Gastrocnemius medialis (tissue), 4 donors: ENCODE results near the gene AFDN. TPM values are rescaled to one million over a fixed set of nuclear protein-coding genes. Genes with fewer than 3 reads are reported as not detected.

Experiments used
- ATAC-seq, 2 donors: fragments of 150-250 bp; one replicate each; pipeline ENCODE4 v1.9.1; 2016
- DNase-seq, 2 donors: peaks; one replicate each; pipeline ENCODE4 v3.0.0-alpha.2; 2019
- H3K27ac ChIP-seq, 4 donors: fragments of 200-600 bp; sonication (generic); 1 replicate in 1 of 4; 2 replicates in 3 of 4; pipeline ENCODE4 v1.5.1; 2016 to 2018; ENCODE audit warnings: mild to moderate bottlenecking in 2 of 4, moderate library complexity in 1 of 4
- H3K27me3 ChIP-seq, 3 donors: fragments of 200-600 bp; sonication (generic) in 2 of 3; 1 replicate in 1 of 3; 2 replicates in 2 of 3; pipeline versions ENCODE4 v1.5.1 to v1.6.0; 2016 to 2019; ENCODE audit warnings: mild to moderate bottlenecking in 1 of 3, moderate library complexity in 1 of 3
- H3K36me3 ChIP-seq, 2 donors: fragments of 200-600 bp; sonication (generic) in 1 of 2; one replicate each; pipeline ENCODE4 v1.5.1; 2017 to 2018
- H3K4me1 ChIP-seq, 2 donors: fragments of 200-600 bp; sonication (generic) in 1 of 2; one replicate each; pipeline ENCODE4 v1.5.1; 2016 to 2017; ENCODE audit warnings: mild to moderate bottlenecking in 2 of 2
- H3K4me3 ChIP-seq, 4 donors: fragments of 200-600 bp; sonication (generic) in 3 of 4; 1 replicate in 1 of 4; 2 replicates in 3 of 4; pipeline ENCODE4 v1.5.1; 2016 to 2019; ENCODE audit warnings: mild to moderate bottlenecking in 2 of 4
- H3K9me3 ChIP-seq, 3 donors: fragments of 200-600 bp; sonication (generic) in 2 of 3; 1 replicate in 1 of 3; 2 replicates in 2 of 3; pipeline ENCODE4 v1.5.1; 2016 to 2019
- POLR2A ChIP-seq, 2 donors: fragments of 450-650 bp; IDR thresholded peaks; one replicate each; pipeline ENCODE4 v1.6.1; 2017; ENCODE audit warnings: antibody characterized with exemption in 2 of 2, mild to moderate bottlenecking in 2 of 2, moderate library complexity in 2 of 2
- in situ Hi-C, 4 donors: fragments of 200-750 bp; cut with MboI; loops; one replicate each; pipeline versions ENCODE4 v1.15.0 to v1.8.0; 2017; ENCODE audit warnings: low sequenced_read_pairs in 4 of 4
- intact Hi-C: fragments of 100-400 bp; cut with DNase I; formaldehyde crosslinking; loops from one replicate; pipeline ENCODE4 v1.15.1; 2023; ENCODE audit warnings: low total_unique reads
- total RNA-seq, 4 donors: library from RNA; depleted of rRNA; stranded (reverse); fragments of >200 nt; gene quantifications; one replicate each; pipeline versions ENCODE4 v1.1.0 to v1.2.3, GENCODE V29; 2016
- TF ChIP-seq, protein P1 (sequence below), 5 experiments: fragments of 450-650 bp in 3 of 5; fragments of 200-600 bp in 2 of 5; sonication (generic) in 2 of 5; IDR thresholded peaks in 4 of 5; conservative IDR thresholded peaks in 1 of 5; 1 replicate in 4 of 5; 2 replicates in 1 of 5; pipeline ENCODE4 v1.5.1; 2016 to 2019; ENCODE audit warnings: antibody characterized with exemption in 5 of 5, mild to moderate bottlenecking in 3 of 5, moderate library complexity in 3 of 5

Gene AFDN
- total RNA-seq, 4 donors from 2014 or later = 22.2 to 66.0 (median 30.0) TPM

DNA sequence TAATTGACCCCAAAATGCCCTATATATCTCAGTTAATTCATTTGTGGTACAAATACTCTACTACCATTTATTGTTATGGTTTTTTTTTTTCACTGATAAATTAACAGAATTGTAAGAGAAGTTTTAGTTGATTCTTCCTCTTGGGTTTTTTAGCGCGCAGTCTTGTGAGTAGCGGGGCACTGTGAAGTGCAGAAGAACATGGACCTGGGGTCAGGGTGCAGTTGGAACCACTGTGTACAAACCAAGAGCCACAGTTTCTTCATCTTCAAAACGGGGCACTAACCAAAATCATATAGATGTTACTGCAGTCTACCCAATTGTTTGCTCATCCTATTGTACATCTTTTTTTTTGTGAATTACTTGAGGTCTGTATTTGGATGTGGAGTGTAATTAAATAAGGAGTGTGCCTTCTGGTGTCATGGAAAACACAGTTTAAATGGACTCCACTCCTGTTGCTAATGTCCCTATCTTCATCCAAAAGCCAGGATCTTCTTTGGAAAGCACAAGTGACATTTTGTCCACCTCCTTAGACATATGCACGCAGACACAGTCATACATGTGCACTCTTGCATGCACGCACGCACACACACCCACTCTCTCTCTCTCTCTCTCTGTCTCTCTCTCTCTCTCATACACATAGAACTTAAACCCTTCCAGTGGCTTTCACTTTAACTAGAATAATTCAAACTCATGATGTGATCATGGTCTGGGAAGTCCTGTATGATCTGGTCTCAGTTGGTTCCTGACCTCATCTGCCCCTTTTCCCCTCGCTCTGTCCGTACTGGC is 51.5 kb downstream of the AFDN start:
- TF ChIP-seq, protein P1, sequence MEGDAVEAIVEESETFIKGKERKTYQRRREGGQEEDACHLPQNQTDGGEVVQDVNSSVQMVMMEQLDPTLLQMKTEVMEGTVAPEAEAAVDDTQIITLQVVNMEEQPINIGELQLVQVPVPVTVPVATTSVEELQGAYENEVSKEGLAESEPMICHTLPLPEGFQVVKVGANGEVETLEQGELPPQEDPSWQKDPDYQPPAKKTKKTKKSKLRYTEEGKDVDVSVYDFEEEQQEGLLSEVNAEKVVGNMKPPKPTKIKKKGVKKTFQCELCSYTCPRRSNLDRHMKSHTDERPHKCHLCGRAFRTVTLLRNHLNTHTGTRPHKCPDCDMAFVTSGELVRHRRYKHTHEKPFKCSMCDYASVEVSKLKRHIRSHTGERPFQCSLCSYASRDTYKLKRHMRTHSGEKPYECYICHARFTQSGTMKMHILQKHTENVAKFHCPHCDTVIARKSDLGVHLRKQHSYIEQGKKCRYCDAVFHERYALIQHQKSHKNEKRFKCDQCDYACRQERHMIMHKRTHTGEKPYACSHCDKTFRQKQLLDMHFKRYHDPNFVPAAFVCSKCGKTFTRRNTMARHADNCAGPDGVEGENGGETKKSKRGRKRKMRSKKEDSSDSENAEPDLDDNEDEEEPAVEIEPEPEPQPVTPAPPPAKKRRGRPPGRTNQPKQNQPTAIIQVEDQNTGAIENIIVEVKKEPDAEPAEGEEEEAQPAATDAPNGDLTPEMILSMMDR (IDR thresholded peaks at IDR 0.05 in 4 of 5, conservative IDR thresholded peaks at IDR 0.05 in 1 of 5) = no peak
- TF ChIP-seq POLR2A (IDR thresholded peaks at IDR 0.05) = no peak
- in situ Hi-C loops = no loop called here

DNA sequence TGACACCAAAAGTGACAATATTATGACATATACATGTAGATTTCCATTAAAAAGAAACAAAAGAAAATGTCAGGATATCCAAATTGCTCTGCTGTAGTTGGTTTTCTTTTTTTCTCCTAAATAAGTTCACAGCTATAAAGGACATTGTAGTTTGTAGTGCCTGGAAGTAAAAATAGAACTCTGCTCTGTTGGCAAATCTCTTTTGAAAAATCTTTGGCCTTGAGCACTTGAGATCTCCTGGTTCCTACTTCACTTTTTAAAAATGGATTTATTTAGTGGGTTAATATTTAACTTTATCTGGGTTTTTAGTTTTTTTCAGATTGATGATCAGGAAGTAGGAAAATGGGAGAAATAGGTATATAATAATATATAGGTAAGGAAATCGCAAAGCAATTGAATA is 52.9 kb downstream of the AFDN start:
- Histone ChIP-seq H3K27ac (no peak overlapping the region), H3K9me3 (no peaks in the 10 kb centered on the region), H3K36me3 (peaks cover 0 to 42% of the 10 kb centered on the region in 2 donors), H3K27me3 (no peaks in the 10 kb centered on the region), H3K4me3 (no peak overlapping the region), H3K4me1 (peaks cover 0 to 21% of the 10 kb centered on the region in 2 donors)
- intact Hi-C loops (no loop called here), in situ Hi-C loops (no loop called here)
- DNase-seq (no peak), ATAC-seq (no peak)
- TF ChIP-seq, protein P1 (IDR thresholded peaks at IDR 0.05 in 4 of 5, conservative IDR thresholded peaks at IDR 0.05 in 1 of 5) = no peak
- no peak for TF ChIP-seq POLR2A (IDR thresholded peaks at IDR 0.05)

More for the DNA sequence above, 51.5 kb downstream of the AFDN start:
- H3K9me3 ChIP-seq = no peaks in the 10 kb centered on the region
- H3K4me1 ChIP-seq = peaks cover 0 to 13% of the 10 kb centered on the region in 2 donors
- intact Hi-C loops = no loop called here
- H3K27me3 ChIP-seq = no peaks in the 10 kb centered on the region
- no peak overlapping the region for H3K27ac ChIP-seq
- ATAC-seq (no peak), DNase-seq (no peak)
- no peak overlapping the region for H3K4me3 ChIP-seq
- peaks cover 0 to 47% of the 10 kb centered on the region in 2 donors for H3K36me3 ChIP-seq

DNA sequence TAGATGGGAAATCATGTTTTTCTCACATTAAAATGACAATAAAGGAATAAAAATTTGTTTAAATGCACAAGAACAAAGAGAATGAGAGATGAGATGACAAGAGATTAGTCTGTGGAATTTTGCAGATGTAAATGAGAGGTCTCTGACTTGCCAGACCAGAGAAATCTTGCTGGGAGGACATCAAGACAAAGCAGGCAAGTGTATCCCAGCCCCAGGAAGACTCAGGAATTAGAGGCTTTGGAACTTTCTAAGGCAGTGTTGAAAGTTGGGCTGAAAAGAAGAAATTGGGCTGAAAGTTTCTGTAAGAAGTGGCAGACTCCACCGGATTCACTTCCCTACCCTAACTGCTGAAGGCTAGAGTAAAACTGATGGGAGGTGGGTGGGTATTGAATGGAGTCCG is 54.6 kb downstream of the AFDN start:
- peaks cover 0 to 29% of the 10 kb centered on the region in 2 donors for H3K36me3 ChIP-seq
- H3K4me3 ChIP-seq = no peak overlapping the region
- in situ Hi-C loops (no loop called here), intact Hi-C loops (no loop called here)
- no peak overlapping the region for H3K27ac ChIP-seq
- DNase-seq (no peak), ATAC-seq (no peak)
- H3K4me1 ChIP-seq = peaks cover 0 to 21% of the 10 kb centered on the region in 2 donors
- no peak for TF ChIP-seq POLR2A (IDR thresholded peaks at IDR 0.05)
- TF ChIP-seq, protein P1 (IDR thresholded peaks at IDR 0.05 in 4 of 5, conservative IDR thresholded peaks at IDR 0.05 in 1 of 5) = no peak
- H3K27me3 ChIP-seq = no peaks in the 10 kb centered on the region
- no peaks in the 10 kb centered on the region for H3K9me3 ChIP-seq

DNA sequence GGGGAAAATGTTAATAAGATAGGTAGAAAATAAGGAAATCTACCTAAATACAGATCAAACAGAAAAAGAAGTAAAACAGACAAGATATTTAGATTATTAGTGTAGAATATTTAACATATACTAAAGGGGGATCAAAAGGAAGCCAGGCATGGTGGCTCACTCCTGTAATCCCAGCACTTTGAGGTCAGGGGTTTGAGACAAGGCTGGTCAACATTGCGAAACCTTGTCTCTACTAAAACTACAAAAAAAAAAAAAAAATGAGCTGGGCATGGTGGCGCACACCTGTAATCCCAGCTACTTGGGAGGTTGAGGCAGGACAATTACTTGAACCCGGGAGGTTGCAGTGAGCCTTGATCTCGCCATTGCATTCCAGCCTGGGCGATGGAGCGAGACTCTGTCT is 55.5 kb downstream of the AFDN start:
- intact Hi-C loops (no loop called here), in situ Hi-C loops (no loop called here)
- H3K9me3 ChIP-seq = no peaks in the 10 kb centered on the region
- peaks cover 0 to 24% of the 10 kb centered on the region in 2 donors for H3K36me3 ChIP-seq
- no peak for TF ChIP-seq POLR2A (IDR thresholded peaks at IDR 0.05)
- TF ChIP-seq, protein P1 (IDR thresholded peaks at IDR 0.05 in 4 of 5, conservative IDR thresholded peaks at IDR 0.05 in 1 of 5) = no peak
- DNase-seq (no peak), ATAC-seq (no peak)
- no peak overlapping the region for H3K4me3 ChIP-seq
- H3K27ac ChIP-seq = no peak overlapping the region
- no peaks in the 10 kb centered on the region for H3K27me3 ChIP-seq
- peaks cover 0 to 21% of the 10 kb centered on the region in 2 donors for H3K4me1 ChIP-seq
